OCI-LY3 (cell line): ENCODE results near the gene RNU6-1.

ENCODE experiments used
- H2AFZ ChIP-seq: fragments of 200-600, 300-600 bp; shearing (Covaris generic); 2 replicates; pipeline ENCODE4 v1.6.0; 2014; ENCODE audit warnings: antibody characterized with exemption, low read depth, low read length
- H3K27ac ChIP-seq: fragments of 200-600, 300-600 bp; sonication (generic); 2 replicates; pipeline ENCODE4 v1.5.1; 2014; ENCODE audit warnings: mild to moderate bottlenecking, low read length, moderate library complexity, mixed read lengths
- H3K27me3 ChIP-seq: fragments of 200-600, 300-600 bp; sonication (generic); 2 replicates; pipeline ENCODE4 v1.6.1; 2014; ENCODE audit warnings: low read depth, low read length, mixed read lengths
- H3K36me3 ChIP-seq: fragments of 200-600, 300-600 bp; sonication (generic); replicated peaks from 2 replicates; pipeline ENCODE3; 2014; ENCODE audit warnings: low read depth, low read length, mixed read lengths
- H3K4me1 ChIP-seq: fragments of 300-600, 200-600 bp; sonication (generic); 2 replicates; pipeline ENCODE4 v1.6.1; 2014; ENCODE audit warnings: low read length, mixed read lengths
- H3K4me2 ChIP-seq: fragments of 200-600, 300-600 bp; sonication (generic); 2 replicates; pipeline ENCODE4 v1.6.1; 2014; ENCODE audit warnings: low read length, mixed read lengths
- H3K4me3 ChIP-seq: fragments of 300-600, 200-600 bp; sonication (generic); 2 replicates; pipeline ENCODE4 v1.5.1; 2014; ENCODE audit warnings: antibody characterized with exemption, mild to moderate bottlenecking, low read length, moderate library complexity
- H3K79me2 ChIP-seq: fragments of 300-600, 200-600 bp; shearing (Covaris generic); 2 replicates; pipeline ENCODE4 v1.6.1; 2014; ENCODE audit warnings: mild to moderate bottlenecking, low read length, mixed read lengths
- H3K9ac ChIP-seq: fragments of 300-600, 200-600 bp; shearing (Covaris generic); 2 replicates; pipeline ENCODE4 v1.6.0; 2014; ENCODE audit warnings: mild to moderate bottlenecking, low read length, moderate library complexity
- H3K9me3 ChIP-seq: fragments of 200-600, 300-600 bp; shearing (Covaris generic); 2 replicates; pipeline ENCODE4 v1.6.1; 2014; ENCODE audit warnings: low read length, mixed read lengths; ENCODE audit not compliant: insufficient read depth
- H4K20me1 ChIP-seq: fragments of 200-600, 300-600 bp; sonication (generic); 2 replicates; pipeline ENCODE4 v1.6.1; 2016; ENCODE audit warnings: low read length, mixed read lengths; ENCODE audit not compliant: insufficient read depth
- EZH2phosphoT487 ChIP-seq: fragments of 200-600 bp; shearing (Covaris generic); IDR thresholded peaks from 2 replicates; pipeline ENCODE4 v1.6.1; 2018; ENCODE audit warnings: antibody characterized with exemption, mixed run types, low read depth
- TF ChIP-seq, protein P1 (sequence below): fragments of 200-600, 300-600 bp; sonication (generic); IDR thresholded peaks from 2 replicates; pipeline ENCODE4 v1.5.1; 2014; ENCODE audit warnings: antibody characterized with exemption, low read length, low read depth

The RNU6-1 gene

DNA sequence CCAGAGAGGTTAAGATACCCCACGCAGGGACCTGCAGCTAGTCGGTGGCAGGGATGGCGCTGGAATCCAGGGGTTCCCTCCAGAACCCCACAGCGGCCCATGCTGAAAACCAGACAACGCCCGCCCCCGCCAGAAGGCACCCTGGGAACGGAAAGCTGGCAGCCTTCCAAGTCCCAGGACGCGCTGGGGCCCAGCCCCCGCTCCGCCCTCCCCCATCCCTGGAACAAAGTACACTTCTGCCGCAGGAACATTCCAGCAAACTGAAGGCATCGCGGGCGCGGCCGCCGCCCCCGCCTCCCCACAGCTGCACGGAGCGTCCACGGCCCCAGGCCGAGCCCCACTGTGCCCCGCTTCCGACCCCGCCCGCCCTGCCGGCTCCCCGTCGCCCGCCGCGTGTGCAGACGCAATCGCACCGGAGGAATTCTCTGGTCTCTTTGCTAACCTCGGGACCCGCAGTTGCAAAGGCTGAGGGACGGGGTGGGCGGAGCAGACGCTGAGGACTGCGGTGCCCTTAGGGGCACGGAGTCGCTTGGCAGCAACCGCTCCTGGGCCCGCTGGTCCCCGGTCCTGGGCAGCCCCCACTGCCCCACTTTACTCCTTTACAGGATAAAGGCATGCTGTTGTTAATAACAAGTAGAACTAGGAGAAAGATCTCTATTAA lies 44.8 kb upstream of the RNU6-1 start:
- Histone ChIP-seq H3K36me3 (no peaks in the 10 kb centered on the region), H3K79me2 (no peaks in the 10 kb centered on the region), H2AFZ (peak overlapping the region; percentile 93), H3K27ac (no peak overlapping the region), H4K20me1 (no peaks in the 10 kb centered on the region), H3K4me1 (peaks cover 16% of the 10 kb centered on the region), H3K4me2 (peak overlapping the region; percentile 90), H3K9ac (peak overlapping the region; percentile 66), H3K27me3 (peaks cover 8% of the 10 kb centered on the region), H3K9me3 (no peaks in the 10 kb centered on the region), H3K4me3 (peak overlapping the region; percentile 81)
- TF ChIP-seq, protein P1, sequence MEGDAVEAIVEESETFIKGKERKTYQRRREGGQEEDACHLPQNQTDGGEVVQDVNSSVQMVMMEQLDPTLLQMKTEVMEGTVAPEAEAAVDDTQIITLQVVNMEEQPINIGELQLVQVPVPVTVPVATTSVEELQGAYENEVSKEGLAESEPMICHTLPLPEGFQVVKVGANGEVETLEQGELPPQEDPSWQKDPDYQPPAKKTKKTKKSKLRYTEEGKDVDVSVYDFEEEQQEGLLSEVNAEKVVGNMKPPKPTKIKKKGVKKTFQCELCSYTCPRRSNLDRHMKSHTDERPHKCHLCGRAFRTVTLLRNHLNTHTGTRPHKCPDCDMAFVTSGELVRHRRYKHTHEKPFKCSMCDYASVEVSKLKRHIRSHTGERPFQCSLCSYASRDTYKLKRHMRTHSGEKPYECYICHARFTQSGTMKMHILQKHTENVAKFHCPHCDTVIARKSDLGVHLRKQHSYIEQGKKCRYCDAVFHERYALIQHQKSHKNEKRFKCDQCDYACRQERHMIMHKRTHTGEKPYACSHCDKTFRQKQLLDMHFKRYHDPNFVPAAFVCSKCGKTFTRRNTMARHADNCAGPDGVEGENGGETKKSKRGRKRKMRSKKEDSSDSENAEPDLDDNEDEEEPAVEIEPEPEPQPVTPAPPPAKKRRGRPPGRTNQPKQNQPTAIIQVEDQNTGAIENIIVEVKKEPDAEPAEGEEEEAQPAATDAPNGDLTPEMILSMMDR: no peak
- TF ChIP-seq EZH2phosphoT487: no peak

DNA sequence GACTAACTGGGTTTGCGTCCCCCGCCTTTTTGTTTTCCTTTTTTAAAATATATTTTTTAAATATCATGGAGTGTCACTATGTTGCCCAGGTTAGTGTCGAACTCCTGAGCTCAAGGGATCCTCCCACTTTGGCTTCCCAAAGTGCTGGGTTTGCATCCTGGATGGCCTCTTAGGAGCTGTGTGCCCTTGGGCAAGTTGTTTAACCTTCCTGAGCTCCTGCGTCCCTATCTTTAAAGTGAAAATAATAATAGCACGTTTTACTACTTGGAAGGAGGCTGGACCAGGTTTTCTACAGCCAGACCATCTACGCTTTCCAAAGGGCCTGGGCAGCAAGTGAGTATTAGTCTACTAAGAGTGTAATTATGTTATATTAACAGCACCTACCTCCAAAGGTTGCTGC lies 44.2 kb upstream of the RNU6-1 start:
- peak overlapping the region; percentile 66 for H3K9ac ChIP-seq

DNA sequence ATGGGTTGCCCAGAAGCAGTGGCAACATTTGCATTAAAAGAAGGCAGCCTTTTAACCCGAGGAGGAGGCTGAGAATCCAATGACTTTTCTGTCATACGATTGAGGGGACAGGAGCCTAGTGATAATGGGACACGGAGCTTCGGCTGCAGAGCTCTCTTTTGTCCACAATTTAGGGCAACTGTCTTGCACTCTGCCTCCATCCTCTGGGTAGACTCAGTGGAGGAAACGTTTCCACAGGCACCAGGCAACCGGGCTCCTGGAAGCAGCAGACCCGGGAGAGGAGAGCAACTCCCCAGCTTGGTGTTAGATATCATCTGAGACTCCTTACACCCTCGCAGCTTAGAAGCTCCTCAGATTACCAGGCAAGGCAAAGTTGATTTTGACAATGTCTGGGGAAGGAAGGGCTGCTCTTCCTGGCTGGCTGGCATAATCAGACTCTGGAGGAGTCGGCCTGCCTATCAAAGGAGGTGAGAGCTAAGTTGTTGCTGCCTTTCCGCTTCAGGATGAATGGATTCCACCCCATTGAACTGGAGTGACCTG lies 43.5 kb upstream of the RNU6-1 start:
- H3K36me3 ChIP-seq: no peaks in the 10 kb centered on the region
- H3K27ac ChIP-seq: no peak overlapping the region
- H4K20me1 ChIP-seq: no peaks in the 10 kb centered on the region
- TF ChIP-seq, protein P1: no peak
- TF ChIP-seq EZH2phosphoT487: no peak
- no peak overlapping the region for H2AFZ ChIP-seq
- H3K9ac ChIP-seq: no peak overlapping the region
- H3K4me2 ChIP-seq: no peak overlapping the region
- H3K4me1 ChIP-seq: peaks cover 24% of the 10 kb centered on the region
- H3K79me2 ChIP-seq: no peaks in the 10 kb centered on the region
- no peaks in the 10 kb centered on the region for H3K9me3 ChIP-seq
- H3K27me3 ChIP-seq: peaks cover 8% of the 10 kb centered on the region
- H3K4me3 ChIP-seq: no peak overlapping the region

More for the DNA sequence above, 44.2 kb upstream of the RNU6-1 start:
- peaks cover 8% of the 10 kb centered on the region for H3K27me3 ChIP-seq
- H3K36me3 ChIP-seq: no peaks in the 10 kb centered on the region
- H3K4me1 ChIP-seq: peaks cover 22% of the 10 kb centered on the region
- peak overlapping the region; percentile 81 for H3K4me3 ChIP-seq
- TF ChIP-seq, protein P1: no peak
- TF ChIP-seq EZH2phosphoT487: no peak
- peak overlapping the region; percentile 90 for H3K4me2 ChIP-seq
- no peaks in the 10 kb centered on the region for H3K9me3 ChIP-seq
- H4K20me1 ChIP-seq: no peaks in the 10 kb centered on the region
- H3K79me2 ChIP-seq: no peaks in the 10 kb centered on the region
- peak overlapping the region; percentile 93 for H2AFZ ChIP-seq
- H3K27ac ChIP-seq: no peak overlapping the region

DNA sequence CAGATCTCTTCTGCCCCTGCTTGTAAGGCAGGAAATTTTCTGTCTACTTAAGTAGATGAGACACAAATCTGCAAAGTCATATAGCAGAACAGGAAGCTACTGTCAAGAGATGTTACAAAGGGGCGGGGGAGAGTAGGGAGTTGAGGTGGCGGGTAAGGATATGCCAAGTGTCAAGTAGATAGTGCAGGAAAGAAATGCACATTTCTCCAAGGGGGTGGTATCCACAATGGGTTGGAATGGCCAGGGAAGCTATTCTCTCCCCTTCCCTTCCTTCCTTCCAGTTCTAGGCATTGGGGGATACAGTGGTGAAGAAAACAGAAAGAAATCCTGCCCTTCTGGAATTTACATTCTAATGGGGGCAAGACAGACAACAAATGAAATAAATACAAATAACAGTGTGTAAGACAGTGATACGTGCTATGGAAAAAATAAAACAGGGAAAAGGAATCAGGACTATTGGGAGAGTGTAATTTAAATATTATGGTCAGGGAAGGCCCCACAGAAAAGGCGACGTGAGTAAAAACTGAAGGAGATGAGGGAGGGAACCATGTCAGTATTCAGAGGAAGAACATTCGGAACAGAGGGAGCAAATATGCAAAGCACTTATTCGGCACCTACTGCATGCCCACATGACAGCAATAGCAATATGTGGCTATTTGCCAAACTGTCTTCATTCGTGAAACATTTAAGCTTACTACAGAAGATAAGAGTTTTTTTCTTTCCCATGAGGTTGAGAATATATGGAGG lies 42.8 kb upstream of the RNU6-1 start:
- Histone ChIP-seq H3K36me3 (no peaks in the 10 kb centered on the region), H3K9me3 (no peaks in the 10 kb centered on the region), H3K27me3 (peaks cover 8% of the 10 kb centered on the region), H3K79me2 (no peaks in the 10 kb centered on the region), H3K9ac (no peak overlapping the region), H2AFZ (no peak overlapping the region), H3K27ac (no peak overlapping the region), H3K4me3 (no peak overlapping the region), H3K4me2 (no peak overlapping the region), H3K4me1 (peaks cover 24% of the 10 kb centered on the region), H4K20me1 (no peaks in the 10 kb centered on the region)
- TF ChIP-seq, protein P1: no peak
- no peak for TF ChIP-seq EZH2phosphoT487
